Measurements from ENCODE around the gene EMP3. TPM values are rescaled to one million over a fixed set of nuclear protein-coding genes. Genes with fewer than 3 reads are reported as not detected.

EMP3 gene
- total and polyA plus RNA-seq, 2 of the 4 experiments (the other 2 are of a cell fraction), result 147 to 632 TPM

- CTCF ChIA-PET, result no interaction called here
- no TSS peak for BruUV-seq (replicated peaks)
- Histone ChIP-seq H3K23ac (ENCODE audit: low read depth, low read length) (no peak overlapping the region), H3K4me2 (ENCODE audit: low read depth, low read length) (no peak overlapping the region), H3K4ac (ENCODE audit: low read depth, low read length) (no peak overlapping the region), H4K91ac (ENCODE audit: insufficient read depth, low read depth, low read length) (no peak overlapping the region), H3K9ac (ENCODE audit: low read depth, low read length) (no peak overlapping the region), H3K18ac (ENCODE audit: low read depth, low read length) (no peak overlapping the region), H4K20me1 (ENCODE audit: insufficient read depth, low read length) (no peaks in the 10 kb centered on the region), H3K9me1 (ENCODE audit: insufficient read depth, low read length) (peaks cover 10% of the 10 kb centered on the region; the same call in 1 of the 2 replicates), H3K27ac (ENCODE audit: insufficient read depth, low read length) (no peak overlapping the region), H4K5ac (ENCODE audit: low read depth, low read length) (no peak overlapping the region), H3K27me3 (ENCODE audit: control insufficient read depth, insufficient read depth, low read length) (no peaks in the 10 kb centered on the region), H2BK5ac (ENCODE audit: low read depth, low read length, poor library complexity, severe bottlenecking) (no peak overlapping the region), H2AK5ac (ENCODE audit: low read depth, low read length) (no peak overlapping the region), H3K36me3 (ENCODE audit: control insufficient read depth, insufficient read depth, low read length) (no peaks in the 10 kb centered on the region), H2AK9ac (replicated peaks; ENCODE audit: low read depth, low read length, poor library complexity) (no peak overlapping the region), H2BK120ac (ENCODE audit: low read depth, low read length) (no peak overlapping the region), H3K9me3 (ENCODE audit: control insufficient read depth, insufficient read depth, low read length) (no peaks in the 10 kb centered on the region), H2BK20ac (ENCODE audit: low read depth, low read length) (no peak overlapping the region), H3K4me3 (ENCODE audit: insufficient read depth, low read depth, low read length) (no peak overlapping the region), H3K56ac (ENCODE audit: extremely low read depth, insufficient read depth, low read length) (no peak overlapping the region), H3K4me1 (ENCODE audit: control insufficient read depth, insufficient read depth, low read length) (no peaks in the 10 kb centered on the region), H4K8ac (ENCODE audit: low read depth in 2 of 2, low read length in 2 of 2) (no peak overlapping the region), H2AFZ (replicated peaks; ENCODE audit: low read length, poor library complexity) (no peak overlapping the region), H3K79me1 (ENCODE audit: low read depth in 1 of 2, low read length in 2 of 2) (no peaks in the 10 kb centered on the region), H3K14ac (replicated peaks; ENCODE audit: low read depth, low read length) (no peak overlapping the region), H2BK15ac (ENCODE audit: low read depth, low read length) (no peak overlapping the region)
- ATAC-seq (ENCODE audit: low read depth), result no peak
- in situ Hi-C loops (cut with MboI; ENCODE audit: low sequenced_read_pairs), result no loop called here
- peak; percentile 33 for DNase-seq
- POLR2A ChIA-PET (ENCODE audit: unreplicated experiment), result no interaction called here
- 100% methylated on average over 3 of the region's 5 CpGs; no CpG with 5 or more reads in 1 of the 2 experiments for WGBS, 2 experiments (ENCODE audit: extremely low coverage in 2 of 2, insufficient read length in 1 of 2)
- intact Hi-C loops (cut with micrococcal nuclease), result no loop called here
- TF ChIP-seq FOS (IDR thresholded peaks at IDR 0.05; ENCODE audit: low read depth, low read length) (no peak), ELK1 (IDR thresholded peaks at IDR 0.05; ENCODE audit: borderline replicate concordance, low read depth, low read length) (no peak), CEBPB (IDR thresholded peaks at IDR 0.05; ENCODE audit: low read depth, low read length) (no peak), MXI1 (IDR thresholded peaks at IDR 0.05; ENCODE audit: borderline replicate concordance, low read depth, low read length) (no peak), BHLHE40 (IDR thresholded peaks at IDR 0.05; ENCODE audit: low read depth, low read length) (no peak), RFX5 (IDR thresholded peaks at IDR 0.05; ENCODE audit: low read depth, low read length) (no peak), NFE2L2 (IDR thresholded peaks at IDR 0.05; ENCODE audit: low read depth, low read length) (no peak)
- TF ChIP-seq, protein P1, sequence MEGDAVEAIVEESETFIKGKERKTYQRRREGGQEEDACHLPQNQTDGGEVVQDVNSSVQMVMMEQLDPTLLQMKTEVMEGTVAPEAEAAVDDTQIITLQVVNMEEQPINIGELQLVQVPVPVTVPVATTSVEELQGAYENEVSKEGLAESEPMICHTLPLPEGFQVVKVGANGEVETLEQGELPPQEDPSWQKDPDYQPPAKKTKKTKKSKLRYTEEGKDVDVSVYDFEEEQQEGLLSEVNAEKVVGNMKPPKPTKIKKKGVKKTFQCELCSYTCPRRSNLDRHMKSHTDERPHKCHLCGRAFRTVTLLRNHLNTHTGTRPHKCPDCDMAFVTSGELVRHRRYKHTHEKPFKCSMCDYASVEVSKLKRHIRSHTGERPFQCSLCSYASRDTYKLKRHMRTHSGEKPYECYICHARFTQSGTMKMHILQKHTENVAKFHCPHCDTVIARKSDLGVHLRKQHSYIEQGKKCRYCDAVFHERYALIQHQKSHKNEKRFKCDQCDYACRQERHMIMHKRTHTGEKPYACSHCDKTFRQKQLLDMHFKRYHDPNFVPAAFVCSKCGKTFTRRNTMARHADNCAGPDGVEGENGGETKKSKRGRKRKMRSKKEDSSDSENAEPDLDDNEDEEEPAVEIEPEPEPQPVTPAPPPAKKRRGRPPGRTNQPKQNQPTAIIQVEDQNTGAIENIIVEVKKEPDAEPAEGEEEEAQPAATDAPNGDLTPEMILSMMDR (conservative IDR thresholded peaks at IDR 0.05; ENCODE audit: low read depth, low read length), result no peak
- dilution Hi-C loops (cut with HindIII; ENCODE audit: low sequenced_read_pairs, unreplicated experiment), result no loop called here
Measured at GRCh38 chr19:48353677-48354076, 28.3 kb downstream of the EMP3 start.

All from IMR-90 (cell line).